Astrocyte (in vitro differentiated cells and primary cell): Measurements from ENCODE around the gene TP53AIP1.

Experiments
- EZH2 ChIP-seq: IDR thresholded peaks from 2 replicates; pipeline ENCODE4 v1.6.1; 2012; ENCODE audit warnings: mild to moderate bottlenecking, low read length, inconsistent platforms; ENCODE audit not compliant: insufficient read depth
- TF ChIP-seq, protein P1 (sequence below): IDR thresholded peaks from 2 replicates; pipeline ENCODE4 v1.5.1; 2011; ENCODE audit warnings: low read depth, mild to moderate bottlenecking, inconsistent platforms, low read length, moderate library complexity; ENCODE audit not compliant: insufficient read depth

DNA sequence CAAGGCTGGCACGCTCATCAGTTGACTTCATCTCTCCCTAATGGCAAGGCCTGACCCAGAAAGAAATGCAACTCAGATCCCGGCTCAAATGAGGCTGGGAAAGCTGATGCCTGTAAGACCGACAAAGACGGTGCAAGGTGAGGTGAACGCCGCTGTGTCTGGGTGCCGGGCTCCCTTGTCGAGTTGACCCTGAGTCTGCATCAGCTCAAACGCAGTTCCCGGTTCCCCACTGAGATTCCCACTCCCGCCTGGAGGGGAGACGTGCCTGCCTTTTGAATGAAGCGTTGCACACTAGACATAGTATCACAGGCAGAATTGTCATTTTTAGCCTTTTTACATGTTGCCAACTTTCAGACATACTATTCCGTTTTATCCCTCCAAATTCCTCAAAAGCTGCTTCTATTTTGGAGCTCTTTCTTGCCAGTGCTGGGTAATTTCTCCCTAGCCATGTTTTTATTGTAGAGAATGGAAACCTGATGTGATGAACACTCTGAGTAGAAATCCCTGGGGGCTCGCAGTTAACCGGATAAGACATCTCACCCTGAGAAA lies 831 bp upstream of the TP53AIP1 start:
- TF ChIP-seq, protein P1, sequence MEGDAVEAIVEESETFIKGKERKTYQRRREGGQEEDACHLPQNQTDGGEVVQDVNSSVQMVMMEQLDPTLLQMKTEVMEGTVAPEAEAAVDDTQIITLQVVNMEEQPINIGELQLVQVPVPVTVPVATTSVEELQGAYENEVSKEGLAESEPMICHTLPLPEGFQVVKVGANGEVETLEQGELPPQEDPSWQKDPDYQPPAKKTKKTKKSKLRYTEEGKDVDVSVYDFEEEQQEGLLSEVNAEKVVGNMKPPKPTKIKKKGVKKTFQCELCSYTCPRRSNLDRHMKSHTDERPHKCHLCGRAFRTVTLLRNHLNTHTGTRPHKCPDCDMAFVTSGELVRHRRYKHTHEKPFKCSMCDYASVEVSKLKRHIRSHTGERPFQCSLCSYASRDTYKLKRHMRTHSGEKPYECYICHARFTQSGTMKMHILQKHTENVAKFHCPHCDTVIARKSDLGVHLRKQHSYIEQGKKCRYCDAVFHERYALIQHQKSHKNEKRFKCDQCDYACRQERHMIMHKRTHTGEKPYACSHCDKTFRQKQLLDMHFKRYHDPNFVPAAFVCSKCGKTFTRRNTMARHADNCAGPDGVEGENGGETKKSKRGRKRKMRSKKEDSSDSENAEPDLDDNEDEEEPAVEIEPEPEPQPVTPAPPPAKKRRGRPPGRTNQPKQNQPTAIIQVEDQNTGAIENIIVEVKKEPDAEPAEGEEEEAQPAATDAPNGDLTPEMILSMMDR: no peak
- TF ChIP-seq EZH2: no peak
